SU-DHL-6 (cell line): ENCODE data around the gene UMAD1.

Experiments used
- CTCF ChIP-seq: fragments of 200-600 bp; sonication (generic); IDR thresholded peaks from one replicate; pipeline ENCODE4 v1.5.1; 2017; ENCODE audit warnings: antibody characterized with exemption, mild to moderate bottlenecking, low read length, moderate library complexity; ENCODE audit not compliant: insufficient read depth, poor library complexity, severe bottlenecking
- EZH2phosphoT487 ChIP-seq: fragments of 200-600 bp; sonication (generic), shearing (Covaris generic); conservative IDR thresholded peaks from 2 replicates; pipeline ENCODE4 v1.6.1; 2018; ENCODE audit warnings: mild to moderate bottlenecking, antibody characterized with exemption, low read length, moderate library complexity, mixed read lengths

- TF ChIP-seq CTCF = no peak
- TF ChIP-seq EZH2phosphoT487 = no peak
Measured at GRCh38 chr7:7596176-7596575, 44.4 kb upstream of the UMAD1 start.
